Effector memory CD4-positive, alpha-beta T cell (primary cell): ENCODE data around the gene TSC1.

Experiments used
- DNase-seq, 3 donors: peaks; one replicate each; pipeline ENCODE4 v3.0.0-alpha.2; 2020
- H3K27ac ChIP-seq: 2 replicates; pipeline ENCODE4 v1.7.0; 2013; ENCODE audit warnings: mild to moderate bottlenecking, low read length, moderate library complexity; ENCODE audit not compliant: insufficient read depth, poor library complexity, severe bottlenecking
- H3K27me3 ChIP-seq: replicated peaks from 2 replicates; pipeline ENCODE4 v1.7.0; 2013; ENCODE audit warnings: mild to moderate bottlenecking, low read length; ENCODE audit not compliant: insufficient read depth, control insufficient read depth, poor library complexity, severe bottlenecking
- H3K36me3 ChIP-seq: 2 replicates; pipeline ENCODE4 v1.7.0; 2013; ENCODE audit warnings: mild to moderate bottlenecking, low read length, moderate library complexity; ENCODE audit not compliant: control insufficient read depth, insufficient read depth
- H3K4me1 ChIP-seq: 2 replicates; pipeline ENCODE4 v1.7.0; 2013; ENCODE audit warnings: low read length, mild to moderate bottlenecking; ENCODE audit not compliant: control insufficient read depth, insufficient read depth, poor library complexity, severe bottlenecking
- H3K4me3 ChIP-seq: 2 replicates; pipeline ENCODE4 v1.7.0; 2013; ENCODE audit warnings: low read length, low read depth, mild to moderate bottlenecking; ENCODE audit not compliant: insufficient read depth, poor library complexity, severe bottlenecking
- H3K9me3 ChIP-seq: 2 replicates; pipeline ENCODE4 v1.7.0; 2013; ENCODE audit warnings: mild to moderate bottlenecking, low read length, moderate library complexity; ENCODE audit not compliant: control insufficient read depth

TSC1 gene

DNA sequence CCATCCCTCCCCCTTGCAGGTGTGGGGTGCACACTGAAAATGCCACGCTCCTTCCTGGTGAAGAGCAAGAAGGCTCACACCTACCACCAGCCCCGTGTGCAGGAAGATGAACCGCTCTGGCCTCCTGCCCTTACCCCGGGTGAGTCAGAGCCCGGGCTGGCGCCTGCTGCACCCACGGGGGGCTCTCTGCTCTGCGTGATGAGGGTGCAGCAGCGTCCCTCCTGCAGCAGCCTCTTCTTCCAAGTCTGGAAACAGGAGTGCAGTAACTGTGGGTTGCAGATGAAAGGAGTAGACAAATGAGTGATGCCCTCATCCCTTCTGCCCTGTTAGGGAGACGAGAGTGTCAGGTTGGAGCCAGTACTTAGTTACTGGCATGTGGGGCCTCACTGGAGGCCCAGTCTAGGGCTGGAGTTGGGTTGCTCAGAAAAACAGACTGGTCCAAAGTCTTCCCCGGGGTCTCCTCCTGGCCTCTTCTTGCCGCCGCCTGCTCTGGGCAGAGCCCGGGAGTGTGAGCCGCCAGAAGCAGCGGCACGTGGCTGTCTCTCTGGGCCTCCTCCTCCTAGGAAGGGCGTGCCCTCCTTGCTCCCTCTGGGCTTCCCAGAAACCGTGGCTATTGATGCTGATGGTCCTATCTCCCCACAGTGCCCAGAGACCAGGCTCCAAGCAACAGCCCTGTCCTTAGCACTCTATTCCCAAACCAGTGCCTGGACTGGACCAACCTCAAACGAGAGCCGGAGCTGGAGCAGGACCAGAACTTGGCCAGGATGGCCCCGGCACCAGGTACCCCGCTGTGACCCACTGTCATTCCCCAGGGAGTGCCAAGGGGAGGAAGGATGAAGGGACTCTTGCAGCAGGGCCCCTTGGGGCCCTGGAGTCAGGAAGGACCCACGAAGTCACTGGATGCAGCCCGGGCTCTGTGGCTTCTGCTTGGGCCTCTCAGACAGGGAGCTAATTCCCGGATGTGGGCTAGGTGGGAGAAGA is 42.5 kb upstream of the TSC1 start:
- H3K4me3 ChIP-seq: no peak overlapping the region
- H3K27me3 ChIP-seq: no peaks in the 10 kb centered on the region
- H3K4me1 ChIP-seq: no peaks in the 10 kb centered on the region
- H3K36me3 ChIP-seq: no peaks in the 10 kb centered on the region
- no peaks in the 10 kb centered on the region for H3K9me3 ChIP-seq
- no peak overlapping the region for H3K27ac ChIP-seq
- no peak for DNase-seq

DNA sequence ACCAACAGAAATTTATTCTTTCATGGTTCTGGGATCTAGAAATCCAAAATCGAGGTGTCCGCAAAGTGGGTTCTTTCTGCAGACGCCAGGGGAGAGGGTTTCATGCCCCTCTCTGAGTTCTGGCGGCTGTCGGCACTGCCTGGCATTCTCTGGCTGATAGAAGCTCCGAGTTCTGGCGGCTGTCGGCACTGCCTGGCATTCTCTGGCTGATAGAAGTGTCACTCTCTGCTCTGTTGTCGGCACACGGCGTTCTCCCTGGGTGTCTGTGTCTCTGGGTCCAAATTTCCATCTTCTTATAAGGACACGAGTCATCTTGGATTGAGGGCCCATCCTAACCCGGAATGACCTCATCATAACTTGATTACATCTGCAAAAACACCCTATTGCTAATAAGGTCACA is 41.7 kb upstream of the TSC1 start:
- Histone ChIP-seq H3K4me1 (no peaks in the 10 kb centered on the region), H3K27me3 (no peaks in the 10 kb centered on the region), H3K4me3 (no peak overlapping the region), H3K27ac (no peak overlapping the region), H3K36me3 (no peaks in the 10 kb centered on the region), H3K9me3 (no peaks in the 10 kb centered on the region)
- no peak for DNase-seq

DNA sequence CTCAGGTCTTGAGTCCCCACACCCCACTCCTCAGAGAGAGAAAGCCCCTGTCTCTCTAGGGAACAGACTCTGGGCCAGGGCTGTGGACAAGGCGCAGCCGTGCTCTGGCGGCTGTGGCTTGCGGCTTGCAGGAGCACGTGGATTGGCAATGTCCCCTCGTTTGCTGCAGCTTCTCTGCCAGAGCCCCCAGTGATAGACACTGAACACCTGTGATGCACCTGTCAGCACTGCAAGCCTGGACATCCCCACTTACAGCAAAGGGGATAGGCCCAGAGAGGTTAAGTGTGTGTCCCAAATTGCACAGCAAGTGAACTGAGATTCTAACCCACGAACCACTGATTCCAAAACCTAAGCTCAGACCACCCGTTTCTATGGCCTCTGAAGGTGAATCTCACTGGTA is 41.1 kb upstream of the TSC1 start:
- no peak for DNase-seq
- Histone ChIP-seq H3K27ac (no peak overlapping the region), H3K36me3 (no peaks in the 10 kb centered on the region), H3K27me3 (no peaks in the 10 kb centered on the region), H3K9me3 (no peaks in the 10 kb centered on the region), H3K4me1 (no peaks in the 10 kb centered on the region), H3K4me3 (no peak overlapping the region)

DNA sequence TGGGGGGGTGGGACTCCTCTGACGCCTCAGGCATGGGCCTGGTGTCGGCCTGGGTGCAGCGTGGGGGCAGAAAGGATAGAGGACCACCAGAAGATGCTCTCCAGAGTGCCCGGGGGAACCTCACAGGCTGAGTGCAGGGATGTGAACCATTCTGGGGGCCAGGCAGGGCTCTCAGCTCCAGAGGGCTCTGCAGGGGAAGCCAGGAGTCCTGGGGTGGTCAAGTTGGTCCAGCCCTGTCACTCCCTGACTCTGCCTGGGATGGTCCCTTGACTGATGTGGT is 40.6 kb upstream of the TSC1 start:
- Histone ChIP-seq H3K4me3 (no peak overlapping the region), H3K27me3 (no peaks in the 10 kb centered on the region), H3K9me3 (no peaks in the 10 kb centered on the region), H3K4me1 (no peaks in the 10 kb centered on the region), H3K27ac (no peak overlapping the region), H3K36me3 (no peaks in the 10 kb centered on the region)
- no peak for DNase-seq

DNA sequence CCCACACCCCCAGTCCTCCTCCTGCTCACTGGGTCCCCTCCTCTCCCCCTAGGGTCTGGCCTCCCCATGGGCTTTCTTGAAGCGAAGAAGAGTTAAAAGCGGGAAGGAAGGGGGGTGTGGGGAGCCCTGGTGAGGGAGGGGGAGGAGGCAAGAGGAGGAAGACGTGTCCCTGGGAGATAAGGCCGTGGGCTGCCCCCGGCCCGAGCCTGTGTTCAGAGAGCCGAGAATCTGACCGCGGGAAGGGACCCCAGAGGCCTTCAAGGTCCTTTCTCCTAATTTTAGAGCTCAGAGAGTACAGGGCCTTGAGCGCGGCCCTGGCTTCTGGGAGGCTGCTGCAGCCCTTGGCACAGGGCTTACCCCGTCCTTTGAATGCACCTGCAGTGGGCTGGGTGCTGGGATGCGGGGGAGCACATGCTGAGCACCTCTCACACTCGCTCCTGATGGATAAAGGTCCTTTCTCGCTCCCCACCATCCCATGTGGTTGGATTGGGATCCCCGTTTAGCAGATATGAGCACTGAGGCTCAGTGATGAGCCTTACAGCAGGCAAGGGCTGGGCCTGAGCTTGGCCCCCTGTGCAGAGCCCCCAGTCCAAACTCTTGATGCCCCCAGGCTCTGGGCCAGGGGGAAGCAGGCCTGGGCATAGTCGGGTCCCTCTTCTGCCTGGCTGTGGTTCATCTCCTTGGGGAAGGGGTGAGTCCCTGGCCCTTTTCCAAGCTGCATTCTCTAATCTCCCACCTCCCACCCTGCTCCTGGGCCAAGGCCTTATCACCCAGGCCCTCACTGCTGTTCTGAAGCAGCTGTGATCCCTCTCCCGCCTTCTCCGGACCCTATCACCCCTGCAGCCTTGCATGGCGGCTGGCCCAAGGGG is 40.0 kb upstream of the TSC1 start:
- no peaks in the 10 kb centered on the region for H3K9me3 ChIP-seq
- no peaks in the 10 kb centered on the region for H3K36me3 ChIP-seq
- DNase-seq: no peak
- peaks cover 4% of the 10 kb centered on the region for H3K27me3 ChIP-seq
- H3K27ac ChIP-seq: no peak overlapping the region
- no peak overlapping the region for H3K4me3 ChIP-seq
- H3K4me1 ChIP-seq: no peaks in the 10 kb centered on the region

DNA sequence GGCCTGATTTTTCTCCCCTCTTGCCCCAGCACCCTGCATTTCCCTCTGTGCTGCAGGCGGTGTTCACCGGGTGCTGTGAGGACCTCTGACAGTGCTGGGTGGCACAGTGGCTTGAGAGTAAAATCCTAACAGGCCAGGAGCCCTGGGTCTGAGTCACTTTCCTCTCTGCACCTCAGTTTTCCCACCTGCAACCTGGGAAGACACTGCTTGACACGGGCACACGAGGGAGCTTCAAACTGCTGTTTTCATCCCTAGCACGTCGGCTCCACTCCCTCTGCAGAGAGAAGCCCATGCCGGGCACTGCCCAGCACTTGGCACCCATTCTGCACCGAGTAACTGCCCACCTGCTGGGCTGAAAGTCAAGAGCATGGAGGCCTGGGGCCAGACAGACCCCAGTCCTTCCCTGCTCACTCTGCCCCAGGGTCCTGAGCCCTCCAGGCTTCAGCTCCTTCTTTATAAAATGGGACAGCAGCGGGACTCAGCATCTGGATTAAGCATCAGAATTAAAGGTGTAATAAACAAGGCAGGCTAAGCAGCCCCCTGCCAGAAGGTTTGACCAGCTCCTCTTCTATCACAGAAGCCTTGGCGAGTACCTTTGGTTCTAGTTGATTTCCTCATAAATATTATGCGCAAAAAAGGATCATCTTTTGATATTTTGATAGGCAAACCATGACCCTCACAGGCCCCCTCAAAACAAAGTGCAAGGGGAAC is 39.2 kb upstream of the TSC1 start:
- Histone ChIP-seq H3K4me3 (no peak overlapping the region), H3K4me1 (no peaks in the 10 kb centered on the region), H3K36me3 (no peaks in the 10 kb centered on the region), H3K27me3 (peaks cover 12% of the 10 kb centered on the region), H3K27ac (no peak overlapping the region), H3K9me3 (no peaks in the 10 kb centered on the region)
- no peak for DNase-seq

DNA sequence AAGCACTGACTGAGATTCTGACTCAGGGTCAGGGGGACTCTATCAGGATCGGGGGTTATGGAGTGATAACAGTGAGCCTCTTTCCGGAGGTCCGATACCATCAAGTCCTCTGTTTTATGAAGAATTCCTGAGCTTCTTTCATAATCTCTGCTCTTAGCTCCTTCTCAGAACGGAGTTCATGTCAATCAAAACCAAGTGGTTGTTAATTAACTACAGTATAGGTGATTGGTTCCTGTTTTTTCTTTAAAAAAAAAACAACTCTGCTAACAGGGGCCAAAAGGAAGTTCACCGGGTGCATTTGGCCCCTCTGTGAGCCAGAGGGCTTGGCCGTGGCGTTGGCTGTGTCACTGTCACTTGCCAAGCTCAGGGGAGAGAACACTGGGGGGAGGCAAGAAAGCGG is 38.0 kb upstream of the TSC1 start:
- Histone ChIP-seq H3K4me3 (no peak overlapping the region), H3K27ac (no peak overlapping the region), H3K27me3 (peaks cover 17% of the 10 kb centered on the region), H3K36me3 (no peaks in the 10 kb centered on the region), H3K4me1 (no peaks in the 10 kb centered on the region), H3K9me3 (no peaks in the 10 kb centered on the region)
- DNase-seq: no peak

DNA sequence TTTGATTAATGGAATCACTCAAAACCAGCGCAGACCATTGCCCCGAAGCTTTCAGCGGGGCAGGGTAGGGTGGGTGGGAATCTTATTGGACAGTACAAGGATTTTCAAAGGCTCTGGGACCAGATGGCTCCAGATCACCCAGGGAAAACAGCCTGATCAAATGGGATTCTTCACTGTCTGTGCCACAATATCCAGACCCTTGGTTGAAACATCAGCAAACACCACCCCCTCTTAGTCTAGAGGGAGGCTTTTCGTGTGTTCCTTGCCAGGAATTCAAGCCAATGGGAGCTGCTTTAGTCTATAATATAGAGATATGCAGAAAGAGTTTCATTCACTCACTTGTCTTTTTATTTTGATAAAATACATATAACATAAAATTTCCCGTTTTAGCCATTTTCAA is 35.7 kb upstream of the TSC1 start:
- H3K4me1 ChIP-seq: no peaks in the 10 kb centered on the region
- peaks cover 21% of the 10 kb centered on the region for H3K27me3 ChIP-seq
- H3K36me3 ChIP-seq: no peaks in the 10 kb centered on the region
- H3K4me3 ChIP-seq: no peak overlapping the region
- no peak for DNase-seq
- no peak overlapping the region for H3K27ac ChIP-seq
- no peaks in the 10 kb centered on the region for H3K9me3 ChIP-seq

DNA sequence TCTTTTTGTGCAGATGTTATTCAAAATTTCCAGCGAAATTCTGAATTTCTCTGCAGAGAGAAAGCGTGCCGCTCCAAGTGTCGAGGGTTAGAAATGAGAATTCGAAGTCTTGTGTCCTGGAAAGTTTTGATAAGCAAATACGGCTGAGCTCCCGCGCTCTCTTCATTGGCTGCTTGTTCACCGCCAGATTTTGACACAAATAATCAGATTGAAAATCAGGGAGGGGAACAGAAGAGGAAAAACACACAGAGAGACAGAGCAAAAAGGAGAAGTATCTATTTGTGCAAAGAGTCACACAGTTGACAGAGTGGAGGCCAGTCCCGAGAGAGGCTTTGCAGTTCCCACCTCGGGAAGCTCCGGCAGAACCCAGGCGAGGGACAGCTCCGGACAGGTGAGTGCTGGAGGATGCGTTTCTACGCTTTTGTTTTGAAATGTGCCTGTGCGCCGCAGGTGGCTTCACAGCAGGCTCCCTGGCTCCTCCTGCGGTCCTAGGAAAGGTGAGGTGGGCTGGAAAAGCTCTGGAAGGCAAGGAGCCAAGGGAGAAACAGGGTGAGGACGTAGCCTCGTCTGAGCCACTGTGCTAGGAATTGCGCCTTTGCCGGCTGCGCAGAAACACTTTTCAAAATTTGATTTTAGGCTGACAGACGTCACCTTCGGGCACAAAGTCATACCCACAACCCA is 34.2 kb upstream of the TSC1 start, which contains the start of gene GFI1B:
Gene GFI1B, plus strand, starts transcription at position 244 of the 681 bp plus-strand sequence. CDS start 7,985 bp downstream, outside the sequence.
- Histone ChIP-seq H3K9me3 (no peaks in the 10 kb centered on the region), H3K4me1 (no peaks in the 10 kb centered on the region), H3K27me3 (peaks cover 21% of the 10 kb centered on the region), H3K36me3 (no peaks in the 10 kb centered on the region), H3K27ac (no peak within 1 kb of the TSS), H3K4me3 (no peak within 1 kb of the TSS)
- no peak for DNase-seq
